ENCODE measurements around the gene PDCD2. TPM values are rescaled to one million over a fixed set of nuclear protein-coding genes. Genes with fewer than 3 reads are reported as not detected.
"Not testable (repeated sequence)": the region's sequence is repeated elsewhere in the genome, so short reads cannot be mapped to it uniquely, and the experiment has no call there.

The PDCD2 gene
- 75.0 to 103 TPM (median 80.1 TPM) in 3 replicates for polyA plus RNA-seq
- 38.1 TPM for polyA plus RNA-seq (2011; ENCODE audit: low read depth)
- polyA plus RNA-seq (2011; cell fraction: cytosol; rRNA removed) = 73.6 and 94.9 TPM in 2 replicates
- polyA plus RNA-seq (2011; cell fraction: nucleus; rRNA removed) = 36.6 and 50.0 TPM in 2 replicates
- polyA plus RNA-seq (2012; ENCODE audit: low replicate concordance) = 61.9 and 74.0 TPM in 2 replicates
- 35.5 to 59.0 TPM (median 35.7 TPM) in 3 replicates for polyA minus RNA-seq
- 55.2 TPM for polyA minus RNA-seq (2011; cell fraction: cytosol; rRNA and poly(A)+ RNA removed)
- polyA minus RNA-seq (2011; cell fraction: nucleus; rRNA and poly(A)+ RNA removed) = 12.0 and 16.7 TPM in 2 replicates

- FAIRE-seq (peak; percentile 26), DNase-seq (ENCODE audit: low read depth, low spot score) (peak; percentile 26)
- Histone ChIP-seq H3K9ac (ENCODE audit: control insufficient read depth, extremely low read depth, insufficient read depth, low read length) (peak within 1 kb of the TSS; percentile 88), H3K4me1 (ENCODE audit: control insufficient read depth, extremely low read depth, insufficient read depth, low read length) (peaks cover 7% of the 10 kb centered on the region), H3K4me2 (ENCODE audit: control insufficient read depth, extremely low read depth, insufficient read depth, low read depth, low read length) (peak within 1 kb of the TSS; percentile 82), H3K79me2 (ENCODE audit: control insufficient read depth, insufficient read depth, low read length) (peaks cover 30% of the 10 kb centered on the region), H3K27ac (ENCODE audit: control insufficient read depth, insufficient read depth, low read length) (peak within 1 kb of the TSS; percentile 66), H4K20me1 (ENCODE audit: control insufficient read depth, extremely low read depth, insufficient read depth, low read length) (no peaks in the 10 kb centered on the region), H3K4me3 (ENCODE audit: control insufficient read depth in 2 of 3, extremely low read depth in 1 of 3, insufficient read depth in 2 of 3, low read depth in 1 of 3, low read length in 3 of 3) (peak within 1 kb of the TSS; percentile 88 to 98 (median 91)), H3K27me3 (ENCODE audit: control insufficient read depth, extremely low read depth, insufficient read depth, low read length) (no peaks in the 10 kb centered on the region), H3K9me3 (ENCODE audit: control insufficient read depth, low read depth, low read length) (no peaks in the 10 kb centered on the region), H2AFZ (ENCODE audit: control insufficient read depth, low read length) (peak within 1 kb of the TSS; percentile 88), H3K9me1 (ENCODE audit: control insufficient read depth, extremely low read depth, insufficient read depth, low read length) (no peaks in the 10 kb centered on the region), H3K36me3 (ENCODE audit: control insufficient read depth in 2 of 2, extremely low read depth in 1 of 2, insufficient read depth in 2 of 2, low read length in 2 of 2) (peaks cover 12 to 16% of the 10 kb centered on the region in 2 experiments)
- dilution Hi-C loops (cut with MboI; ENCODE audit: extremely low pct_ligation_motif_present, low sequenced_read_pairs) = no loop called here
- no peak for TF ChIP-seq EZH2 (IDR thresholded peaks at IDR 0.05; ENCODE audit: low read length)
- no peak for TF ChIP-seq CTCF (optimal IDR thresholded peaks at IDR 0.05 in 1 of 3, IDR thresholded peaks at IDR 0.05 in 1 of 3, conservative IDR thresholded peaks at IDR 0.05 in 1 of 3; ENCODE audit: extremely low read depth in 1 of 3, insufficient read depth in 2 of 3, low read length in 3 of 3)
These were observed at the start of gene PDCD2 for GRCh38 chr6:170584181-170584953. TSS of gene PDCD2 (minus strand) at chr6:170584637. CDS start at chr6:170584581, 56 bp downstream.

GRCh38 chr6:170616020-170616554, 31.6 kb upstream of the PDCD2 start:
- FAIRE-seq = not testable (repeated sequence)

GRCh38 chr6:170612256-170612804, 27.9 kb upstream of the PDCD2 start:
- dilution Hi-C loops (cut with MboI; ENCODE audit: extremely low pct_ligation_motif_present, low sequenced_read_pairs); H3K9me1 ChIP-seq (ENCODE audit: control insufficient read depth, extremely low read depth, insufficient read depth, low read length); FAIRE-seq; H3K9me3 ChIP-seq (ENCODE audit: control insufficient read depth, low read depth, low read length); H3K4me1 ChIP-seq (ENCODE audit: control insufficient read depth, extremely low read depth, insufficient read depth, low read length); H3K36me3 ChIP-seq (ENCODE audit: control insufficient read depth in 2 of 2, extremely low read depth in 1 of 2, insufficient read depth in 2 of 2, low read length in 2 of 2); H2AFZ ChIP-seq (ENCODE audit: control insufficient read depth, low read length); H3K27me3 ChIP-seq (ENCODE audit: control insufficient read depth, extremely low read depth, insufficient read depth, low read length); H3K4me2 ChIP-seq (ENCODE audit: control insufficient read depth, extremely low read depth, insufficient read depth, low read depth, low read length); H3K27ac ChIP-seq (ENCODE audit: control insufficient read depth, insufficient read depth, low read length); DNase-seq (ENCODE audit: low read depth, low spot score); H3K79me2 ChIP-seq (ENCODE audit: control insufficient read depth, insufficient read depth, low read length); H4K20me1 ChIP-seq (ENCODE audit: control insufficient read depth, extremely low read depth, insufficient read depth, low read length); H3K9ac ChIP-seq (ENCODE audit: control insufficient read depth, extremely low read depth, insufficient read depth, low read length): not testable (repeated sequence)
- peak overlapping the region in 1 of 3 experiments; percentile 22 for H3K4me3 ChIP-seq (ENCODE audit: control insufficient read depth in 2 of 3, extremely low read depth in 1 of 3, insufficient read depth in 2 of 3, low read depth in 1 of 3, low read length in 3 of 3)

More at GRCh38 chr6:170616020-170616554, 31.6 kb upstream of the PDCD2 start:
- H3K27me3 ChIP-seq (ENCODE audit: control insufficient read depth, extremely low read depth, insufficient read depth, low read length); H4K20me1 ChIP-seq (ENCODE audit: control insufficient read depth, extremely low read depth, insufficient read depth, low read length); H3K27ac ChIP-seq (ENCODE audit: control insufficient read depth, insufficient read depth, low read length); H2AFZ ChIP-seq (ENCODE audit: control insufficient read depth, low read length); H3K79me2 ChIP-seq (ENCODE audit: control insufficient read depth, insufficient read depth, low read length); H3K9ac ChIP-seq (ENCODE audit: control insufficient read depth, extremely low read depth, insufficient read depth, low read length); H3K4me2 ChIP-seq (ENCODE audit: control insufficient read depth, extremely low read depth, insufficient read depth, low read depth, low read length); H3K9me1 ChIP-seq (ENCODE audit: control insufficient read depth, extremely low read depth, insufficient read depth, low read length); DNase-seq (ENCODE audit: low read depth, low spot score); H3K4me3 ChIP-seq (ENCODE audit: control insufficient read depth in 2 of 3, extremely low read depth in 1 of 3, insufficient read depth in 2 of 3, low read depth in 1 of 3, low read length in 3 of 3); H3K9me3 ChIP-seq (ENCODE audit: control insufficient read depth, low read depth, low read length); dilution Hi-C loops (cut with MboI; ENCODE audit: extremely low pct_ligation_motif_present, low sequenced_read_pairs); H3K36me3 ChIP-seq (ENCODE audit: control insufficient read depth in 2 of 2, extremely low read depth in 1 of 2, insufficient read depth in 2 of 2, low read length in 2 of 2); H3K4me1 ChIP-seq (ENCODE audit: control insufficient read depth, extremely low read depth, insufficient read depth, low read length): not testable (repeated sequence)

GRCh38 chr6:170609225-170609624, 24.8 kb upstream of the PDCD2 start:
- H3K9ac ChIP-seq (ENCODE audit: control insufficient read depth, extremely low read depth, insufficient read depth, low read length); DNase-seq (ENCODE audit: low read depth, low spot score); H3K27me3 ChIP-seq (ENCODE audit: control insufficient read depth, extremely low read depth, insufficient read depth, low read length); H3K79me2 ChIP-seq (ENCODE audit: control insufficient read depth, insufficient read depth, low read length); H3K4me2 ChIP-seq (ENCODE audit: control insufficient read depth, extremely low read depth, insufficient read depth, low read depth, low read length); H4K20me1 ChIP-seq (ENCODE audit: control insufficient read depth, extremely low read depth, insufficient read depth, low read length); H3K36me3 ChIP-seq (ENCODE audit: control insufficient read depth in 2 of 2, extremely low read depth in 1 of 2, insufficient read depth in 2 of 2, low read length in 2 of 2); H3K9me1 ChIP-seq (ENCODE audit: control insufficient read depth, extremely low read depth, insufficient read depth, low read length); H3K9me3 ChIP-seq (ENCODE audit: control insufficient read depth, low read depth, low read length); H3K27ac ChIP-seq (ENCODE audit: control insufficient read depth, insufficient read depth, low read length); H3K4me1 ChIP-seq (ENCODE audit: control insufficient read depth, extremely low read depth, insufficient read depth, low read length); H3K4me3 ChIP-seq (ENCODE audit: control insufficient read depth in 2 of 3, extremely low read depth in 1 of 3, insufficient read depth in 2 of 3, low read depth in 1 of 3, low read length in 3 of 3); H2AFZ ChIP-seq (ENCODE audit: control insufficient read depth, low read length); dilution Hi-C loops (cut with MboI; ENCODE audit: extremely low pct_ligation_motif_present, low sequenced_read_pairs); FAIRE-seq: not testable (repeated sequence)

Measured in keratinocyte (primary cell).